GM12892 (cell line): ENCODE measurements around the gene KRT17.
"Not testable (repeated sequence)": the region's sequence is repeated elsewhere in the genome, so short reads cannot be mapped to it uniquely, and the experiment has no call there.

Source experiments
- DNase-seq: peaks from one replicate; pipeline ENCODE4 v3.0.0; 2011; ENCODE audit not compliant: insufficient read length
- FAIRE-seq: peaks from 2 replicates; lab custom pipeline; 2011; peaks lifted over from hg19 to GRCh38; lab: Jason Lieb, UNC
- POLR2A ChIP-seq: IDR thresholded peaks from 2 replicates; pipeline ENCODE4 v1.6.1; 2011; ENCODE audit warnings: low read depth, low read length, control low read depth
- POLR2AphosphoS5 ChIP-seq: IDR thresholded peaks from 2 replicates; pipeline ENCODE4 v1.6.1; 2011; ENCODE audit warnings: low read depth, low read length, control low read depth
- TAF1 ChIP-seq: IDR thresholded peaks from 2 replicates; pipeline ENCODE4 v1.6.1; 2011; ENCODE audit warnings: low read depth, mild to moderate bottlenecking, control low read depth, low read length, borderline replicate concordance

The KRT17 gene

GRCh38 chr17:41621916-41622315 lies 2.5 kb downstream of the KRT17 start:
- FAIRE-seq (no peak), DNase-seq (no peak)

GRCh38 chr17:41621435-41621817 lies 2.9 kb downstream of the KRT17 start:
- DNase-seq, FAIRE-seq: not testable (repeated sequence)

More at GRCh38 chr17:41621916-41622315, 2.5 kb downstream of the KRT17 start:
- no peak for TF ChIP-seq POLR2A
- no peak for TF ChIP-seq TAF1
- TF ChIP-seq POLR2AphosphoS5: no peak

GRCh38 chr17:41620583-41621434 lies 3.6 kb downstream of the KRT17 start:
- no peak for TF ChIP-seq POLR2AphosphoS5
- TF ChIP-seq POLR2A: no peak
- TF ChIP-seq TAF1: no peak
- FAIRE-seq (no peak), DNase-seq (no peak)

- FAIRE-seq, DNase-seq: not testable (repeated sequence)
These were observed 4.3 kb downstream of the KRT17 start for GRCh38 chr17:41619927-41620582.

GRCh38 chr17:41619036-41619926 lies 5.1 kb downstream of the KRT17 start:
- no peak for FAIRE-seq
- TF ChIP-seq TAF1 (no peak), POLR2A (no peak), POLR2AphosphoS5 (no peak)
- DNase-seq: no peak

- DNase-seq: no peak
- no peak for TF ChIP-seq TAF1
- no peak for TF ChIP-seq POLR2AphosphoS5
- no peak for TF ChIP-seq POLR2A
- no peak for FAIRE-seq
These were observed 5.9 kb downstream of the KRT17 start for GRCh38 chr17:41618341-41619035.

GRCh38 chr17:41617698-41618097 lies 6.7 kb downstream of the KRT17 start:
- FAIRE-seq: no peak
- no peak for DNase-seq
- TF ChIP-seq POLR2AphosphoS5 (no peak), POLR2A (no peak), TAF1 (no peak)

GRCh38 chr17:41617136-41617535 lies 7.2 kb downstream of the KRT17 start:
- DNase-seq: no peak
- FAIRE-seq: no peak
- no peak for TF ChIP-seq POLR2A
- no peak for TF ChIP-seq POLR2AphosphoS5
- no peak for TF ChIP-seq TAF1

GRCh38 chr17:41616486-41616885 lies 7.9 kb downstream of the KRT17 start:
- not testable (repeated sequence) for FAIRE-seq, DNase-seq

GRCh38 chr17:41615454-41615853 lies 8.9 kb downstream of the KRT17 start:
- FAIRE-seq: no peak
- TF ChIP-seq TAF1: no peak
- TF ChIP-seq POLR2A: no peak
- DNase-seq: no peak

- not testable (repeated sequence) for FAIRE-seq, DNase-seq
These were observed 9.6 kb downstream of the KRT17 start for GRCh38 chr17:41614767-41615166.
